Activated CD4-positive, alpha-beta T cell treated with anti-CD3 and anti-CD28 coated beads, Interleukin-2, amount 10 ng/mL, durations not matched to agents 24 days and 14 days (primary cell): ENCODE results near the gene SCN4A. TPM values are rescaled to one million over a fixed set of nuclear protein-coding genes. Genes with fewer than 3 reads are reported as not detected.
"Not testable (repeated sequence)": the region's sequence is repeated elsewhere in the genome, so short reads cannot be mapped to it uniquely, and the experiment has no call there.

Experiments used
- DNase-seq: peaks from one replicate; pipeline ENCODE4 v3.0.0; 2022
- H3K27ac Mint-ChIP-seq: one replicate; pipeline ENCODE4 v1.8.0; 2022; ENCODE audit warnings: mild to moderate bottlenecking, mixed read lengths
- H3K27me3 Mint-ChIP-seq: one replicate; pipeline ENCODE4 v1.8.0; 2022; ENCODE audit warnings: mixed read lengths
- H3K36me3 Mint-ChIP-seq: one replicate; pipeline ENCODE4 v1.8.0; 2022; ENCODE audit warnings: low read depth, mild to moderate bottlenecking, mixed read lengths
- H3K4me1 Mint-ChIP-seq: one replicate; pipeline ENCODE4 v1.8.0; 2021; ENCODE audit warnings: mixed read lengths
- H3K4me3 Mint-ChIP-seq: one replicate; pipeline ENCODE4 v1.8.0; 2022; ENCODE audit warnings: mild to moderate bottlenecking, moderate library complexity, mixed read lengths
- H3K9me3 Mint-ChIP-seq: one replicate; pipeline ENCODE4 v1.8.0; 2021; ENCODE audit warnings: mixed read lengths
- intact Hi-C: fragments of 100-400 bp; cut with micrococcal nuclease; formaldehyde crosslinking; loops from one replicate; pipeline ENCODE4 v1.15.1; 2023
- total RNA-seq: library from RNA; stranded (reverse); gene quantifications from 2 replicates; pipeline ENCODE4 v1.2.3, GENCODE V29; 2022

The SCN4A gene
- 0.05 and 0.40 TPM in 2 replicates for total RNA-seq

DNA sequence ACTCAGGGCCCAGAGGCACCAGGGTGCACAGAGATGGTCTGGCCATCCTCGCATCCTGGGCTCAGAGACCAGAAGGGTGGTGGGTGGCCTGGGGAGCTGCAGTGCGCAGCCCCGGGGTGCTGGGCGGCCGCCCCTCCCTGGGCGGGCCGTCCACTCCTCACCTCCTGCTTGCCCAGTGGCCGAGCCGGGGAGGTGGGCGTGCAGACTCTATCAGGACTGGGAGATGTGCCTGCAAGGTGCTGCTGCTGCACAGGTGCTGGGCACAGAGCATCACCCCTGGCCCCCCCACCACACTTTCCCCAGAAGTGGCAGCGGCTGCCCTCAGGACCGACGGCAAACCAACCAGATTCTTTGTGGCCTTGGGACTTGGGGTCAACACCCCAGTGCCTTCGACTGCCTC is at the start of gene SCN4A:
Gene SCN4A (minus strand): TSS at position 123 of the 400 bp plus-strand sequence. CDS start 77 bp downstream, at position 46.
- Mint-ChIP-seq H3K9me3 (no peaks in the 10 kb centered on the region), H3K4me3 (no peak within 1 kb of the TSS), H3K36me3 (no peaks in the 10 kb centered on the region), H3K27me3 (peaks cover 15% of the 10 kb centered on the region), H3K27ac (peak within 1 kb of the TSS; percentile 39), H3K4me1 (peaks cover 12% of the 10 kb centered on the region)
- intact Hi-C loops: no loop called here
- no peak for DNase-seq

DNA sequence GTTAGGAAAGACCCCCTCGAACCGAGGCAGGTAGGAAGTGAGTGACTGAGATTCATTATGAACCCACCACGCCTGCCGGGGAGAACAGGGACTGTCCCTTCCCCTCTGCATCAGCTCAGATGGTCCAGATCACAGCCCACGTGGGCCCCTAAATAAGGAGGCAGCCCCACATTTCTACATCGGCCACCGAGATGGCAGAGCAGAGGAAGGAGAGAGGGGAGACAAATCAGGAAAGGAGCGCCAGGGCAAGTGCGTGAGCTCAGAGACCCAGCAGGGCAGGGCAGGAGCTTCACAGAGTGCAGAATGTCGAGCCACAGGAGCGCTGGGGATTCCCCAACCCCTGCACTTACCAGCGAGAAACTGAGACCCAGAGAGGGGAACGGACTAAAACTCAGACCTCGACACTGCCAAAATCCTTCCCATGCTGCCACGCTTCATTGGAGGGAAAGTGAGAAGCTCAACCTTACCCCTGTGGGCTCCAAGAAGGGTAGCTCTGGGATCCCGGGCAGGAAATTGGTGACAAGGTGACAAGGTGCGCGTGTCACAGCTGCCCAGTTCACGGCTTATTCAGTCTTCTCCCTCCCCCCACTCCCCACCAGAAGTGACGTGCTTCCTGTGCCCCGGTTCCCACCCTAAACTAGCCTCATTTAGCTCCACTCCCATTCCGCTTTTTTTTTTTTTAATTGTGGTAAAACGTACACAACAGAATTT is 47.5 kb upstream of the SCN4A start, which contains the start of gene ICAM2:
Gene ICAM2 (minus strand): TSS at position 578 of the 711 bp plus-strand sequence. CDS start 13,942 bp downstream, outside the sequence.
- peaks cover 8% of the 10 kb centered on the region for H3K36me3 Mint-ChIP-seq
- H3K27me3 Mint-ChIP-seq: no peaks in the 10 kb centered on the region
- H3K9me3 Mint-ChIP-seq: no peaks in the 10 kb centered on the region
- DNase-seq: peak; percentile 96
- peak within 1 kb of the TSS; percentile 98 for H3K27ac Mint-ChIP-seq
- peaks cover 66% of the 10 kb centered on the region for H3K4me1 Mint-ChIP-seq
- intact Hi-C loops: loop anchor here (2.0 to 10.0 kb wide), 3 partner anchors 33 to 485 kb away; partner anchors contain the start of genes CEP95, DDX5 and TEX2
- H3K4me3 Mint-ChIP-seq: peak within 1 kb of the TSS; percentile 94

DNA sequence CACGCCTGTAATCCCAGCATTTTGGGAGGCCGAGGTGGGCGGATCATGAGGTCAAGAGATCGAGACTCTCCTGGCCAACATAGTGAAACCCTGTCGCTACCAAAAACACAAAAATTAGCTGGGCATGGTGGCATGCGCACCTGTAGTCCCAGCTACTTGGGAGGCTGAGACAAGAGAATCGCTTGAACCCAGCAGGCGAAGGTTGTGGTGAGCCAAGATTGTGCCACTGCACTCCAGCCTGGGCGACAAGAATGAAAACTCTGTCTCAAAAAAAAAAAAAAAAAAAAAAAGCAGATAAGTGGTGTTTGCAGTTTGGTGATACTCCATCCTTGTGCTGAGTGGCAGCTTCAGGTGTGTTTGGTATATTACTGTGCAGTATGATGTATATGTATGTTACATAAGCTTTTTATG is 46.8 kb upstream of the SCN4A start:
- intact Hi-C loops, H3K27me3 Mint-ChIP-seq, H3K9me3 Mint-ChIP-seq: not testable (repeated sequence)
- peak overlapping the region; percentile 94 for H3K4me3 Mint-ChIP-seq
- peak; percentile 74 for DNase-seq
- peaks cover 10% of the 10 kb centered on the region for H3K36me3 Mint-ChIP-seq
- peaks cover 65% of the 10 kb centered on the region for H3K4me1 Mint-ChIP-seq
- peak overlapping the region; percentile 98 for H3K27ac Mint-ChIP-seq

DNA sequence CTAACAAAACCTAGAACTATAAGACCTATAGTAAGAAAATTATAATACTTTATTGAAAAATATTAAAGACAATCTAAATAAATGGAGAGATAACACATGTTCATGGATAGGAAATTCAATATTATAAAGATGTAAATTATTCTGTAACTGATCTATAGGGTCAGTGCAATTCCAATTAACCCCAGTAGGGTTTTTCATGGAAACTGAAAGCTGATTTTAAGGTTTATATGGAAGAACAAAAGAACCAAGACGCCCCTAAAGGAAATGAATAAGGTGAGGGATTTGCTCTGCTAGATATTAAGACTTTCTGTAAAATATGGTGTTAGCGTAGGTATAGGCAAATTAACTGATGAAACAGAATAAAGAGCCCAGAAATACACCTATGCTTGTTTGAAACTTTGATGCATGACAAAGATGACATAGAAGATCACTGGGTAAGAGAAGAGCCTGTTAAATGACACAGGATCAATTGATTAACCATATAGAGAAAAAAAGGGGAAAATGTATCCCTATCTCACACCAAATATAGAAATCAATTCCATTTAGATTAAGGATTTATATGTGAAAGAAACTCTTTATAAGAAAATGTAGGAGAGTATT is 44.8 kb upstream of the SCN4A start:
- H3K27me3 Mint-ChIP-seq: no peaks in the 10 kb centered on the region
- H3K36me3 Mint-ChIP-seq: peaks cover 10% of the 10 kb centered on the region
- H3K4me1 Mint-ChIP-seq: peaks cover 54% of the 10 kb centered on the region
- H3K27ac Mint-ChIP-seq: peak overlapping the region; percentile 88
- DNase-seq: no peak
- H3K9me3 Mint-ChIP-seq: no peaks in the 10 kb centered on the region
- peak overlapping the region; percentile 94 for H3K4me3 Mint-ChIP-seq
- intact Hi-C loops: no loop called here

DNA sequence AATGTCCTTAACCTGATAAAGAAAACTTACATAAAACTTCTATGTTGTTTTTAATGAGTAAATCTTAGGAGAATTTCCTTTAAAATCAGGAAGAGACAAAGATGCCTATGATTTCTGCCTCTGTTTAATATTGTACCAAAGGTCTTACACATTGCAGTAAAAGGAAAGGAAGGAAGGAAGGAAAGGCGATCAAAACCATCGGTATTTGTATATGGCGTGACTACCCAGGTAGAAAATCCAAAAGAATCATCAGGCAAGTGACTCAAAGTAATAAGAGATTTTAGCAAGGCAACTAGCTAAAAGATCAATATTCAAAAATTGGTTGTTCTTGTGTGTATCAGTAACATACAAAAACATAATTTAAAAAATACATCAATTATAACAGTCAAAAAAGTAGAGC is 44.3 kb upstream of the SCN4A start:
- Mint-ChIP-seq H3K4me1 (peaks cover 50% of the 10 kb centered on the region), H3K27me3 (no peaks in the 10 kb centered on the region), H3K9me3 (no peaks in the 10 kb centered on the region), H3K4me3 (peak overlapping the region; percentile 79), H3K36me3 (peaks cover 11% of the 10 kb centered on the region), H3K27ac (peak overlapping the region; percentile 88)
- intact Hi-C loops: loop anchor here (1.0 kb wide), 1 partner anchor 8 kb away; no protein-coding TSS in a partner anchor
- no peak for DNase-seq

DNA sequence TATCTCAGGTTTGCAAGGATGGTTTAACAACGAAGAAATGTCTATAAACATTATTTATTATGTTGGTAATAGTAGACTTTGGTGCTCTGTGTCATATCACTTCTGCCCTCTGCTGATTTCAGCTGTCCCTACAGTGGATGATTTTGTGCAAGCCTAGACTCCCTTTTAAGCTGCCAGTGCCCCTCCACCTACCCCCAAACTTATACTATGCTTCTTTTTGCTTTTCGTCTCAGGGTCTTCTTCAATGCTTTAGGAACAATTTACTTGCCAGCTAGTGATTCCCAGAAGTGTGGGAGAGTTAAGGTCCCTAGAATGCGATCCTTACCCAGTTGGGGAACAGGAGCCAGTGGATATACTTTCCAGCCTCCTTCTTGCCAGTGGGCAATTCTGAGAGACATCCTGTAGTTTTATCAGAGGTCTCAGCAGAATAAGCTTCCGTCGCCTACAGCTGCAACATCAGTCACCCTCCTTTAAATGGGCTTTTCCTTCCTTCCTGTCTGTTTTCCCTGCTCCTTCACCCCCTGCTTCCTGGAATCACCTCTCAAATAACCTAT is 43.6 kb upstream of the SCN4A start:
- intact Hi-C loops: loop anchor here (1.0 kb wide), 1 partner anchor 9 kb away; no protein-coding TSS in a partner anchor
- peak; percentile 73 for DNase-seq
- peak overlapping the region; percentile 79 for H3K4me3 Mint-ChIP-seq
- no peaks in the 10 kb centered on the region for H3K9me3 Mint-ChIP-seq
- peaks cover 13% of the 10 kb centered on the region for H3K36me3 Mint-ChIP-seq
- H3K27me3 Mint-ChIP-seq: no peaks in the 10 kb centered on the region
- peak overlapping the region; percentile 88 for H3K27ac Mint-ChIP-seq
- H3K4me1 Mint-ChIP-seq: peaks cover 46% of the 10 kb centered on the region

DNA sequence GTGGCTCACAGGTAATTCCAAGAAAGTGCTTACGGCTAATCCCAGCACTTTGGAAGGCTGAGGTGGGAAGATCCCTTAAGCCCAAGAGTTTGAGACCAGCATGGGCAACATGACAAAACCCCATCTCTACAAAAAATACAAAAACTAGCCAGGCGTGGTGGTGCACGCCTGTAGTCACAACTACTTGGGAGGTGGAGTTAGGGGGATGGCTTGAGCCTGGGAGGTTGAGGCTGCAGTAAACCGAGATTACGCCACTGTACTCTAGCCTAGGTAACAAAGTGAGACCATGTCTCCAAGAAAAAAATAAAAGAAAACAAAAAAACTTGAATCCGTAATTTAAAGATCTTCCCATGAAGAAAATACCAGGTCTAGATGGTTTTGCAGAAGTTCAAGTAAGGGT is 42.7 kb upstream of the SCN4A start:
- intact Hi-C loops: no loop called here
- peaks cover 17% of the 10 kb centered on the region for H3K36me3 Mint-ChIP-seq
- no peaks in the 10 kb centered on the region for H3K9me3 Mint-ChIP-seq
- H3K27ac Mint-ChIP-seq: peak overlapping the region; percentile 88
- H3K4me3 Mint-ChIP-seq: peak overlapping the region; percentile 79
- DNase-seq: no peak
- no peaks in the 10 kb centered on the region for H3K27me3 Mint-ChIP-seq
- peaks cover 41% of the 10 kb centered on the region for H3K4me1 Mint-ChIP-seq

DNA sequence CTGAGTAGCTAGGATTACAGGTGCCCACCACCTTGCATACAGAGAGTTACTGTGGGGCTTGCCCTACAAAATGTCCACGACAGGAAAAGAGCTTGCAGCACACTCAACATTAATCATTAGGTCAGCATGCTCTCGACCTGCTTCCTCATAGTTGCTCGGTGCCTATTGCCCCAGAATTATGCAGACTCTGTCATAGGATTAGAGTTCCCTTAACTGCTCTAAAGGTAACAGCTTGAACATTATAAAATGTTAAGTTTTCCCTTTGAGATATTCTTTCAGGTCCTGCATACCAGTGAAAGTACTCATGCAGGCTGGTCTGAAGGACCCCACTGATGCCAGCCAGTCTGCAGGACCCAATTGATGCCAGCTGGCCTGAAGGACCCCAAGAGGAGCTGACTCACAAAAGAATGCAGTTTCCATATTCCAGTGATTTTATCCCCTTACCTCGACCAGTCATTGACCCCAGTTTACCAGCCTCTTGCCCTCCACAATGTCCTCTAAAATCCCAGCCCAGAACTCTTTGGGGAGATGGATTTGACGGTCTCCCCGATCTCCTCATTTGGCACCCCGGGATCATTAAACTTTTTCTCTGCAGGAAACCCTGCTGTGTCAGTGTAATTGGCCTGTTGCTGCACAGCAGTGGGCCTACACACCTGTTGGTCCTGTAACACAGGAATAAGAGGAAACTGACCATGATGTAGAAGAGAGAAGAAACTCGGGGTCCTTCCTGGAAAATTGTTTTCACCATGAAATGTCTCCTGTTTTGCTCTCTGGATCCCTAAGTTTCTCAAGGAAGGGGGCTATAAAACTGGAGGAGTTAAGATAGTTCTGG is 37.1 kb upstream of the SCN4A start:
- peaks cover 19% of the 10 kb centered on the region for H3K4me1 Mint-ChIP-seq
- intact Hi-C loops: no loop called here
- H3K27me3 Mint-ChIP-seq: no peaks in the 10 kb centered on the region
- H3K36me3 Mint-ChIP-seq: peaks cover 26% of the 10 kb centered on the region
- no peak overlapping the region for H3K4me3 Mint-ChIP-seq
- H3K9me3 Mint-ChIP-seq: no peaks in the 10 kb centered on the region
- no peak for DNase-seq
- H3K27ac Mint-ChIP-seq: no peak overlapping the region

DNA sequence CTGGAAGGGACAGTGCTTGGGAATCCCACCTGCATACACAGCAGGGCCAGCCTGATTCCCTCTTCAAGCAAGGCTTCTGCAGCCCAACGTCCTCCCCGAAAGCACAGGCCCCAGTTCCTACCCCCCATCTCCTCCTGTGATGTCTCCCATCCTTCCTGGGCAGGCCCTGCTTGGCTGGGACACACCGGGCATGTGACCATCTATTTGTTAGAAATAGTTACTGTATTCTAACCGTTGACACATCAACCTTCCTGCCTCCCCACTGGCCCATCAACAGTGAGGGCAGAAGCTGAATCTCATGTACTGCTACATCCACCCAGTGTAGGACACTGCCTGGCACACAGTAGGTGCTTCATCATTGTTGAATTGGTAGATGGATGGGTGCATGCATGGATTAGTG is 36.1 kb upstream of the SCN4A start:
- Mint-ChIP-seq H3K27ac (no peak overlapping the region), H3K4me1 (peaks cover 12% of the 10 kb centered on the region), H3K4me3 (no peak overlapping the region), H3K9me3 (no peaks in the 10 kb centered on the region), H3K36me3 (peaks cover 32% of the 10 kb centered on the region), H3K27me3 (no peaks in the 10 kb centered on the region)
- no peak for DNase-seq
- intact Hi-C loops: no loop called here

DNA sequence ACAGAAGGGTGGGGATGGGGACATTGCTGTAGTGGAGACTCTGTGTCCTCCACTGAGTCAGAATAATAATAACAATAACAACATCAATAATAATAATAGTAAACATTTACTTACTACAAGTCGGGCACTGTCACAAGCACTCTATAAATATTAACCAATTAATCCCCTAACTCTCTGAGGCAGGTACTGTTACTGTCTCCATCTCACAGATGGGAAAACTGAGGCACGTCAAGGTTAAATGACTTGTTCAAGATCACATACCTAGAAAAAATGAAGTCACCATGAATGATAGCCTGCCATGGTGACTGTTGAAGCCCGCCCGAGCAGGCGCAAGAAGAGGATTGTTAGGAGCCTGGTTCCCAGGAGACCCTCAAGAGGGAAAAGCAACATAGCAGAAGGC is 35.6 kb upstream of the SCN4A start:
- peaks cover 36% of the 10 kb centered on the region for H3K36me3 Mint-ChIP-seq
- H3K4me1 Mint-ChIP-seq: peaks cover 12% of the 10 kb centered on the region
- DNase-seq: no peak
- H3K27ac Mint-ChIP-seq: no peak overlapping the region
- intact Hi-C loops: no loop called here
- H3K9me3 Mint-ChIP-seq: no peaks in the 10 kb centered on the region
- H3K4me3 Mint-ChIP-seq: no peak overlapping the region
- no peaks in the 10 kb centered on the region for H3K27me3 Mint-ChIP-seq

DNA sequence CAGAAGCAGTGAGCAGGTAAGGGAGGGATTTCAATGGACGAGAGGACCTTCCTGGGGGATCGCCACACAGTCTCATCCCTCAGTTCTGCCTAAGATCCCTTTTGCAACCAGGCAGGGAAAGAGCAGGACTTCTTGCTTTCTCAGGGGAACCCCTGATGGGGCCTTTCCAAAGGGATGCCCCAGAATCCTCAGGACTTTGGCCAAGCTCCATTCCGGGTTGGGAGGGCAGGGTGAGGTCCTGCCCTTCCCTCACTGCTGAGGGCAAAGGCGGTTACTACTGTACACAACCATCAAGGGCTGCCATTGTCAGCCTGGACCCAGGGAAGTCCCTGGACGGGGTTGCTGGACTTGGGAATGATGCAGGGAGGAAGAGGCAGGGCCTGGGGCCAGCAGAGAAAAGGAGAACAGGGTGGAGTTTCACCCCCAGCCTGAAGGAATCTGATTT is 35.1 kb upstream of the SCN4A start:
- Mint-ChIP-seq H3K4me3 (no peak overlapping the region), H3K4me1 (peaks cover 12% of the 10 kb centered on the region), H3K27me3 (no peaks in the 10 kb centered on the region), H3K9me3 (no peaks in the 10 kb centered on the region), H3K27ac (peak overlapping the region; percentile 20), H3K36me3 (peaks cover 36% of the 10 kb centered on the region)
- intact Hi-C loops: no loop called here
- no peak for DNase-seq

DNA sequence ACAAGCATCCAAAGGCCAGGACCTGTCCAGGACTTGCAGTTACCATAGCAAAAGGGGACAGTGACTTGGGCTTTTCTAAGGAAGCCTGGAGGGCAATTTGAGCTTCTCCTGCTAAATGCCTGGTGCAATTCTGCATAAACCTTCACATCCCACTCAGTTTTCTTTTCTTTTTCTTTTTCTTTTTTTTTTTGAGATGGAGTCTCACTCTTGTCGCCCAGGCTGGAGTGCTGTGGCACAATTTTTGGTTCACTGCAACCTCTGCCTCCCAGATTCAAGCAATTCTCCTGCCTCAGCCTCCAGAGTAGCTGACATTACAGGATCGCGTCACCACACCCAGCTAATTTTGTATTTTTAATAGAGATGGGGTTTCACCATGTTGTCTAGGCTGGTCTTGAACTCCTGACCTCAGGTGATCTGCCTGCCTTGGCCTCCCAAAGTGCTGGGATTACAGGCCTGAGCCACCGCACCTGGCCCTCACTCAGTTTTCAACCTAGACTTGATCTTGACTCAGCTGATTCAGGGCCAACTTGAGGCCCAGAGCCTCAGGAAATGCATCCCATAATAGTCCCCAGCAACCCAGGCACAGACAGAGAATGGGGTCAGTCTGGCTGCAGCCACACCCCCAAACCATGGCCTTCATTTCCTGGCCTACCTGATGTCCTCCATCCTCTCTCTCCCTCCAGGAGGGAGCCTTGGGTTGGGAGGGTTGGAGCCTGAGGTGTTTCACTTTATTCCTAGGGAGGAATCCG is 34.5 kb upstream of the SCN4A start:
- DNase-seq, H3K9me3 Mint-ChIP-seq, H3K27ac Mint-ChIP-seq, intact Hi-C loops, H3K4me3 Mint-ChIP-seq, H3K27me3 Mint-ChIP-seq: not testable (repeated sequence)
- H3K4me1 Mint-ChIP-seq: peaks cover 12% of the 10 kb centered on the region
- H3K36me3 Mint-ChIP-seq: peaks cover 36% of the 10 kb centered on the region
